Measurements from ENCODE around the gene MTOR. TPM values are rescaled to one million over a fixed set of nuclear protein-coding genes. Genes with fewer than 3 reads are reported as not detected.

Gene MTOR
- total and polyA plus RNA-seq, 10 of the 15 experiments (the other 5 are each of a cell fraction or from before 2014, with no cell fraction given) = 6.6 to 41.8 (median 29.8) TPM

GRCh38 chr1:11062965-11063401 lies 199.4 kb downstream of the MTOR start (continued):
- TF ChIP-seq CEBPB (IDR thresholded peaks at IDR 0.05; ENCODE audit: borderline replicate concordance in 1 of 2, low read depth in 2 of 2, low read length in 2 of 2) (no peak), ZBED1 (IDR thresholded peaks at IDR 0.05; ENCODE audit: borderline replicate concordance) (peak; percentile 68; the same call in 1 of the 2 replicates), BMI1 (IDR thresholded peaks at IDR 0.05; ENCODE audit: borderline replicate concordance) (peak; percentile 61; the same call in 1 of the 2 replicates), PBX3 (IDR thresholded peaks at IDR 0.05; ENCODE audit: insufficient replicate concordance, low read depth, low read length) (peak; percentile 37), MEF2A (IDR thresholded peaks at IDR 0.05; ENCODE audit: insufficient read depth, low read depth, low read length) (peak; percentile 12; the same call in 1 of the 2 replicates), EED (IDR thresholded peaks at IDR 0.05; ENCODE audit: low read depth) (peak; percentile 87), MLLT1 (IDR thresholded peaks at IDR 0.05) (peak; percentile 98), HDAC2 (IDR thresholded peaks at IDR 0.05) (no peak), MXI1 (IDR thresholded peaks at IDR 0.05; ENCODE audit: low read depth, low read length) (peak; percentile 93), ZSCAN29 (IDR thresholded peaks at IDR 0.05) (0 out of 2 replicates have a peak, but pooled peaks have one; percentile 22)
